Fibroblast of lung (primary cell): ENCODE data around the gene WDR46. TPM values are rescaled to one million over a fixed set of nuclear protein-coding genes. Genes with fewer than 3 reads are reported as not detected.
A peak's percentile ranks its signal among the peaks of the same experiment; 100 is the strongest.

Source experiments
- DNase-seq, 2 donors: peaks; one replicate each; pipeline versions ENCODE4 v3.0.0 to v3.0.0-alpha.2; 2010; ENCODE audit warnings: low read depth in 2 of 2
- H2AFZ ChIP-seq: 2 replicates; pipeline ENCODE4 v1.5.1; 2012; ENCODE audit warnings: low read length, control low read depth, inconsistent platforms
- H3K27ac ChIP-seq: 2 replicates; pipeline ENCODE4 v1.5.1; 2011; ENCODE audit warnings: low read length, control low read depth; ENCODE audit not compliant: insufficient read depth
- H3K27me3 ChIP-seq: 2 replicates; pipeline ENCODE4 v1.5.1; 2011; ENCODE audit warnings: mild to moderate bottlenecking, low read length; ENCODE audit not compliant: control insufficient read depth, insufficient read depth
- H3K36me3 ChIP-seq: 2 replicates; pipeline ENCODE4 v1.5.1; 2011; ENCODE audit warnings: low read length; ENCODE audit not compliant: control insufficient read depth, insufficient read depth
- H3K4me1 ChIP-seq: 2 replicates; pipeline ENCODE4 v1.5.1; 2011; ENCODE audit warnings: low read length; ENCODE audit not compliant: control insufficient read depth, insufficient read depth; ENCODE audit errors: extremely low read depth
- H3K4me2 ChIP-seq: 2 replicates; pipeline ENCODE4 v1.5.1; 2011; ENCODE audit warnings: low read length, control low read depth; ENCODE audit not compliant: insufficient read depth; ENCODE audit errors: extremely low read depth
- H3K4me3 ChIP-seq, 4 experiments: fragments of 200-600 bp in 1 of 4; sonication (generic) in 1 of 4; replicated peaks in 1 of 4; 2 replicates each; pipeline ENCODE4 v1.5.1; 2011 to 2016; ENCODE audit warnings: low read length in 4 of 4, low read depth in 3 of 4, mild to moderate bottlenecking in 3 of 4, control low read depth in 2 of 4, inconsistent platforms in 1 of 4, mixed read lengths in 1 of 4; ENCODE audit not compliant: insufficient read depth in 1 of 4; ENCODE audit errors: control extremely low read depth in 1 of 4
- H3K79me2 ChIP-seq: 2 replicates; pipeline ENCODE4 v1.5.1; 2012; ENCODE audit warnings: mild to moderate bottlenecking, low read length, inconsistent platforms; ENCODE audit not compliant: control insufficient read depth, insufficient read depth
- H3K9ac ChIP-seq: 2 replicates; pipeline ENCODE4 v1.5.1; 2011; ENCODE audit warnings: mild to moderate bottlenecking, low read length, control low read depth; ENCODE audit not compliant: insufficient read depth
- H3K9me3 ChIP-seq: 2 replicates; pipeline ENCODE4 v1.5.1; 2012; ENCODE audit warnings: low read depth, low read length; ENCODE audit not compliant: control insufficient read depth, insufficient read depth
- H4K20me1 ChIP-seq: 2 replicates; pipeline ENCODE4 v1.5.1; 2011; ENCODE audit warnings: low read length; ENCODE audit not compliant: control insufficient read depth, insufficient read depth; ENCODE audit errors: extremely low read depth
- EZH2 ChIP-seq: IDR thresholded peaks from 2 replicates; pipeline ENCODE4 v1.5.1; 2012; ENCODE audit warnings: low read length, control low read depth, mild to moderate bottlenecking; ENCODE audit errors: missing control alignments
- polyA plus RNA-seq, 2 donors: library from polyadenylated mRNA; depleted of rRNA in 1 of 2; stranded (reverse) in 1 of 2; unstranded in 1 of 2; fragments of >200 nt; gene quantifications; 2 replicates each; pipeline ENCODE4 v1.2.1, GENCODE V29; 2011 to 2012; ENCODE audit warnings: missing spikeins in 1 of 2
- total RNA-seq: library from RNA; depleted of rRNA; stranded (reverse); fragments of >200 nt; gene quantifications from 2 replicates; pipeline ENCODE4 v1.2.1, GENCODE V29; 2014
- TF ChIP-seq, protein P1 (sequence below), 2 donors: IDR thresholded peaks in 1 of 2; conservative IDR thresholded peaks in 1 of 2; 1 replicate in 1 of 2; 2 replicates in 1 of 2; pipeline ENCODE4 v1.5.1; 2011 to 2012; ENCODE audit warnings: low read length in 2 of 2, control low read depth in 1 of 2, inconsistent platforms in 1 of 2, low read depth in 1 of 2, mild to moderate bottlenecking in 1 of 2

The WDR46 gene
- total and polyA plus RNA-seq, 2 donors (not counting 1 experiment from before 2014, with no cell fraction given) = 31.1 to 55.2 TPM

DNA sequence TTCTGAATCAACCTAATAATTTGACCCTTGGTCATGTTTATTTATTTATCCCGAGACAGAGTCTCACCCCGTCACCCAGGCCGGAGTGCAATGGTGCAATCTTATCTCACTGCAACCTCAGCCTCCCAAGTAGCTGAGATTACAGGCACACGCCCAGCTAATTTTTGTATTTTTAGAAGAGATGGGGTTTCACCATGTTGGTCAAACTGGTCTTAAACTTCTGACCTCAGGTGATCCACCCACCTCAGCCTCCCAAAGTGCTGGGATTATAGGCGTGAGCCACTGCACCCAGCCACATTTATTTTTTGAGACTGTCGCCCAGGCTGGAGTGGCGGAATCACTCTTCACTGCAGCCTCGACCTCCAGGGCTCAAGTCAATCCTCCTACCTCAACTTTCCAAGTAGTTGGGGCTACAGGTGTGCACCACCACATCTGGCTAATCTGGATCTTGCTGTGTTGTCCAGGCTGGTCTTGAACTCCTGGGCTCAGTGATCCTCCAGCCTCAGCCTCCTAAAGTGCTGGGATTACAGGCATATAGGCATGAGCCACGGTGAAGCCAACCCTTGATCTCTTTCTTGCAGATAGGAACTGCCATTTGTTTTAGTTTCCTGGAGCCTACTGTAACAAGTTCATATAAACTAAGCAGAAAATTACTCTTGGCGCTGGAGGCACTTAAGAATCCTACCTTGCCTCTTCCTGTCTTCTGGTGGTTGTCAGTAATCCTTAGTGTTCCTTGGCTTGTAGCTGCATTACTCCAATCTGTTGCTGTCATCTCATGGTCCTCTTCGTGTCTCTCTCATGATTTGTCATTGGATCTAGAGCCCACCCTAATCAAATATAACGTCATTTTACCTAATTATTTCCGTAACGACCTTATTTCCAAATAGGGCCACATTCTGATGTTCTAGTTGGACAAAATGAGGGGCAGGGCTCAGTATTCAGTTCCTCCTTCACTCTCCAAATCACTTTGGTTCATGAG lies 14.8 kb downstream of the WDR46 start:
- no peaks in the 10 kb centered on the region for H4K20me1 ChIP-seq
- no peak overlapping the region for H2AFZ ChIP-seq
- peaks cover 51% of the 10 kb centered on the region for H3K79me2 ChIP-seq
- DNase-seq = no peak
- no peak overlapping the region for H3K9ac ChIP-seq
- H3K9me3 ChIP-seq = no peaks in the 10 kb centered on the region
- peak overlapping the region; percentile 100 for H3K4me2 ChIP-seq
- peak overlapping the region; percentile 30 for H3K27ac ChIP-seq
- no peaks in the 10 kb centered on the region for H3K27me3 ChIP-seq
- H3K4me1 ChIP-seq = peaks cover 19% of the 10 kb centered on the region
- no peak for TF ChIP-seq EZH2
- TF ChIP-seq, protein P1, sequence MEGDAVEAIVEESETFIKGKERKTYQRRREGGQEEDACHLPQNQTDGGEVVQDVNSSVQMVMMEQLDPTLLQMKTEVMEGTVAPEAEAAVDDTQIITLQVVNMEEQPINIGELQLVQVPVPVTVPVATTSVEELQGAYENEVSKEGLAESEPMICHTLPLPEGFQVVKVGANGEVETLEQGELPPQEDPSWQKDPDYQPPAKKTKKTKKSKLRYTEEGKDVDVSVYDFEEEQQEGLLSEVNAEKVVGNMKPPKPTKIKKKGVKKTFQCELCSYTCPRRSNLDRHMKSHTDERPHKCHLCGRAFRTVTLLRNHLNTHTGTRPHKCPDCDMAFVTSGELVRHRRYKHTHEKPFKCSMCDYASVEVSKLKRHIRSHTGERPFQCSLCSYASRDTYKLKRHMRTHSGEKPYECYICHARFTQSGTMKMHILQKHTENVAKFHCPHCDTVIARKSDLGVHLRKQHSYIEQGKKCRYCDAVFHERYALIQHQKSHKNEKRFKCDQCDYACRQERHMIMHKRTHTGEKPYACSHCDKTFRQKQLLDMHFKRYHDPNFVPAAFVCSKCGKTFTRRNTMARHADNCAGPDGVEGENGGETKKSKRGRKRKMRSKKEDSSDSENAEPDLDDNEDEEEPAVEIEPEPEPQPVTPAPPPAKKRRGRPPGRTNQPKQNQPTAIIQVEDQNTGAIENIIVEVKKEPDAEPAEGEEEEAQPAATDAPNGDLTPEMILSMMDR (conservative IDR thresholded peaks at IDR 0.05 in 1 of 2, IDR thresholded peaks at IDR 0.05 in 1 of 2; ENCODE audit: low read depth in 1 of 2, low read length in 2 of 2) = no peak
- peaks cover 26% of the 10 kb centered on the region for H3K36me3 ChIP-seq
- H3K4me3 ChIP-seq = peak overlapping the region; percentile 35 to 97 (median 92)

DNA sequence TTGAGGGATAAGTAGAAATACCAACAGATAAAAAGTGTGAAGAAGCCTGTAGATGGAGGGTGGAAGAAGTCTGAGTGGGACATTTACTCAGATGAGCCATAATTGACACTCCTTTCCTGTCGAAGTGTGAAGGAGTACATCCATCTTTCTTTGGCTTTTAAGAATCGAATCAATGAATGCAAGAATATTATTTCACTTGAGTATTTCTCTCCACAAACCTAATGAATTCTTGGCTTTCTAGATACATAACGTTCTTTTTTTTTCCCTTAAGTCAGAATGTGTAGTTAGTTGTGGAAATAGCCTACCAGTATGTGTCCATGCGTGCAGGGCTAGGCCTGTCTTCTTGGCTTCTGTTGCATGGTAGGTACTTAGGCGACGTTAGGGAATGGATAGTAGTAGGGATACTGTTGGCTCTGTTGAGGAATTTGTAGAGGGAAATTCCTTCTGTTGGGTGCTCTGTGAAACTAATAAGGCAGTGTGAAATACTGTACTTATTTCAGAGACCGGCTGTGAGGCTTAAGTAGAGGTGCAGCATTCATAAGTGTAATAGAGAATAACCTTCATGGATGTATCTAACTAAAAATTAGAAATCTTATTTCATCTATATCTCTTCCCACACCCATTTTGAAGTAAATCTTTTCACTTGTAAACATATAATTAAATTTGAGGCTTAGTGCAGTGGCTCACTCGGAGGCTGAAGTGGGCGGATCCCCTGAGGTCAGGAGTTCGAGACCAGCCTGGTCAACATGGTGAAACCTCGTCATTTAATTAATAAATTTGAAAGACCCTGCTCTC lies 15.7 kb downstream of the WDR46 start:
- Histone ChIP-seq H3K36me3 (peaks cover 24% of the 10 kb centered on the region), H3K27me3 (no peaks in the 10 kb centered on the region), H3K4me2 (peak overlapping the region; percentile 100), H3K79me2 (peaks cover 51% of the 10 kb centered on the region), H4K20me1 (no peaks in the 10 kb centered on the region), H3K27ac (peak overlapping the region; percentile 95), H3K4me3 (peak overlapping the region; percentile 75 to 97 (median 92)), H3K9me3 (no peaks in the 10 kb centered on the region), H3K9ac (peak overlapping the region; percentile 78), H2AFZ (no peak overlapping the region), H3K4me1 (peaks cover 19% of the 10 kb centered on the region)
- TF ChIP-seq, protein P1 (conservative IDR thresholded peaks at IDR 0.05 in 1 of 2, IDR thresholded peaks at IDR 0.05 in 1 of 2; ENCODE audit: low read depth in 1 of 2, low read length in 2 of 2) = no peak
- no peak for TF ChIP-seq EZH2
- peak in 1 of 2 donors; percentile 11 for DNase-seq
